Stimulated activated CD4-positive, alpha-beta T cell treated with anti-CD3 and anti-CD28 coated beads, Interleukin-12 subunit alpha, Interleukin-12 subunit beta, amount 100 ng/mL, for 24 hours (primary cell): ENCODE measurements around the gene KBTBD12.

Source experiments
- DNase-seq, 2 experiments: peaks; one replicate each; pipeline ENCODE4 v3.0.0-alpha.2; 2020; ENCODE audit warnings: low read depth in 2 of 2

Gene KBTBD12

DNA sequence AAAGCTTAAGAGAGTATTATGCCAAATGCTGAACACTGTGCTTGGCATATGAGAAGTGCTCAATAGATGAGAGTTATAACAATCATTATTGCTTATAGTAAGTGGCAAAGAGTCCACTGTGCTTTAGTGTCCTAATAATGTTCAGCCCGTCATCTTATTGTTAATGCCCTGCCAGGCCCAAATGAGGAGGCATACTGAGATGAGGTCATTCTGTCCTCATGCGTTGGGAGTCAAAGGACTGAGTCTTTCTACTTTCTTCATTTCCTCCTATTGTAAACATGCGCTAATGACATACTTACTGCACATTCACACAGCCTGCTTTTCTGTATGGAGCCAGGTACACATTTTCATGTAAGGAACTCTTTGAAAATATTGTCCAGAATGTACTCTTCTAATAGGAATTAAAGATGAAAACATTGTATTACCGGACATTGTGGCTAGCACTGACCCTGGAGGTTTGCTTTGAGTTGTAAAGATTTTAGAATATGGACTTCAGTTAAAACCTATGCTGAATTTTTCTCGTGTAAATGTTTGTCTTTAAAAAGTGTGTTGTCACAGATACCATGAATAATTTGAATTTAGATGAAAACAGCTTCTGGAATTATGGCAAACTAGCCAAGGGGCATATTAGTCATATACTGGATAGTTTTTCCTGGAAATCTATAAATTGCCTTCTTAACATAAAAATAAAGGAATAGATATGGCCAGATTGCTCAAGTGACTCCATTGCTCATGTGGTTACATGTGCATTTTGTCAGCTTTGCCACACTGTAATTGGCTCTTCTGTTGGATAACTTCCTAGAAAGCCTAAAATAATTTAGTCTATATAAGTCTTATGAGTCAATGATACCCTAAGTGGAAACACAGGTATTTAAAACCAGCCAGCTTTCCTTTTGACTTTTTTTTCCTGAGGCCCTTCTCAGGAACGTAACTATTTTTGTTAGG, 38.3 kb downstream of the KBTBD12 start:
- no peak for DNase-seq

DNA sequence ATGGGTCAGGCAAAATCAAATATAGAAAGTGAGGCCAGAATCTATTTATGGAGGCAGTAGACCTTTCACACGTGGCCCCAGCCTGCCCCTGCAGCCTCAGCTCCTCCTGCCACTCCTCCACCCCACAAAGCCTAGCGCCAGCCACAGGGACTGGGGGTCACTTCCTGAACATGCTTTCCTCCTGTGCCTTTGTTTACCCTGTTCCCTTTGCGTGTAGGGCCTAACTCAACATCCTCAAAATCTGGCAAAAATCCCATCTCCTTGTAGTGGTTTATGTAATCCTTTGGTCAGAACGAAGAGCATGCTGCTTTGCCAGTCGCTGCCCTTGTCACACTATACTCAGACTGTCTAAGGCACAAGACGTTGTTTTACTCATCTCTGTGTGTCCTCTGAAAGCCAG, 39.6 kb downstream of the KBTBD12 start:
- no peak for DNase-seq

DNA sequence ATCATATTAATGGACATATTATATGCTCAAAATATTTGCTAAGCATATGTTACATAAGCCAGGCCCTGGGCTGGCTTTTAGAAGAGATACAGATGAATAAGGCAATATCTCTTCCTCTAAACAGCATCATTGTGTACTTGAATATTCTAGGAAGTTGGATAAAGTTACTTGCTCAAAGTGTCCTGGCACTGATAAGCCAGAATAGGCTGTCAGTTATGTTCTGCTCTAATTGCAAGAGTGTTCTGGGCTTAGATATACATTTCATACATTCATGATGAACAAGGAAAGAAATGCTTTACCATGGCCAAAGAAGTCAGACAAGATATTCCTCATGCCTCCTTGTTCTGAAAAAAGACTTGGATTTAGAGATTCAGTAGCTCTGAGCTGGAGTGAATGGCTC, 40.7 kb downstream of the KBTBD12 start:
- no peak for DNase-seq

DNA sequence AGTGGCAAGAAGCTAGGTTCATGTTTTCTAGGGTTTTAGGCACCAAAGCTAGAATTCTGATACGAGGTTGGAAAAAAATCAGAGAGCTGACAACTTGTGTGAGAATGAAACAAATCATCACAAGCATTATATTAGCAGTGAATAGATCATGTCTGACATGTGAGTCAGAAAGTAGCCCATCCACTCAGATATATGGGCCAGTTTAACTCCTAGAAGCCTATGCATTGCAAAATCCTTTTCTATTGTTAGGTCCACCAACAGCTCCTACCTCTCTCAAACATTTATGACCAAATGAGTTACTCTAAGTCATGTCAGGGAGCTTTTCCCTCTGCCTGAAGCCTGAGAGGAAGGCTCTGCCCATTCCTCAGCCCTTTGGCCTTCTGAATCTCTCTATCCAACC, 44.0 kb downstream of the KBTBD12 start:
- no peak for DNase-seq

DNA sequence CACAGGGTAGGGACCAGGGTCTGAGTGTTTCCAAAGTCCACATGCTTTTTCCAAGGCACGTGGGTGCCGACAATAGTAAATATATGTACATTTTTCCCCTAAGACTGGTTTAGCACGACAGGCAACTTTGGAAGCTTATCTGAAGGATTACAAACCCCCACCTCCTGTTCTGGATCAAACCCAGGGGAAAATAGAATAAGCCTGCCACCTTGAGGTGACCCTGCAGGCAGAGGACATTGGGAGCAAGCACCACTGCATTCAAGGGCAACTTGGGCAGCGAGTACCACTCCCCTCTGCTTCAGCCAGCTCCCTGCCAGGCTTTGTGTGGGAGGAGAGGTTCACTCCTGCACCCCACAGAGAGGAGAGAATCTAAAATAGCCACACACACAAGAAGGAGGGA, 44.8 kb downstream of the KBTBD12 start:
- no peak for DNase-seq

DNA sequence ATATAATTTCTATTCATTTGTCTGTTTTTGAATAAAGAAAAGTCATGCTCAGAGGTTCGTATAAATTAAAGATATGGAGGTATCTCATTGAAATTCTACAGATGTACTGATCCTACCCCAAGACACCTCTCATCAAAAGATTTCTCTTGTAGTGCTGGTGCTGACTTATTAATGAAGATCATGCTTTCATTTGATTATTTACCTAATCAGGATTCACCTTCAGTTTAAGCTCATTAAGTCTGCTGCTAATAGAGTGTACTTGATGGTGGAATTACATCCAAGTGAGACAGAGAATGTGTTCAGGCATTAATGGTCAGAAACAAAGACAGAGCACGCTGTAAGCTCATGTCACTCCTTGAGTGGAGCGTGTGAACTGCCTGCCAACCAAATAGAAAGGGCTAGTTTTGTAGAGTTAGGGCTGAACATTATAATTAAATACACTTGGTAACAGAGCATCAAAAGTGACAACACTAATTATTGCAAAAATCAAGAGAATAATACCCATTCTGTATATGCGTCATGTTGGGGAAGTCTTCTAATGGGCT, 45.5 kb downstream of the KBTBD12 start:
- DNase-seq: no peak

DNA sequence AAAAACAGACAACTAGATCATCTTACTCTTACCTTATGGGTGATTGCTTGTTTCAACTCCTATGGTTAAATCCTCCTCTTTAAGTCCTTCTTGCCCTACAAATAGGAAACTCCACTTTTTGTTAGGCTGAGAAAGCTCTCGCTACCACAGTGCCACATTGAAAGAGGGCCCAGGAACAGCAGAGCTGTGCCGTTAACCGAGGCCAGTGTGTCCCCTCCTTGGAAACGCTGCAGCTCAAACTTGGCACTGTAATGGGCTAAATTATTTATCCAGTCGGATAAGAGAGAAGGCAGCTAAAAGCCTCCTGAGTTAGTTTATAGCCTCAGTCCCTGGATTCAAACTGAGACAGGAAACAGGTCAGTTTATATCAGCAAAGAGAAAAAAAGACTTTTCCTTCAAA, 46.1 kb downstream of the KBTBD12 start:
- DNase-seq: no peak

DNA sequence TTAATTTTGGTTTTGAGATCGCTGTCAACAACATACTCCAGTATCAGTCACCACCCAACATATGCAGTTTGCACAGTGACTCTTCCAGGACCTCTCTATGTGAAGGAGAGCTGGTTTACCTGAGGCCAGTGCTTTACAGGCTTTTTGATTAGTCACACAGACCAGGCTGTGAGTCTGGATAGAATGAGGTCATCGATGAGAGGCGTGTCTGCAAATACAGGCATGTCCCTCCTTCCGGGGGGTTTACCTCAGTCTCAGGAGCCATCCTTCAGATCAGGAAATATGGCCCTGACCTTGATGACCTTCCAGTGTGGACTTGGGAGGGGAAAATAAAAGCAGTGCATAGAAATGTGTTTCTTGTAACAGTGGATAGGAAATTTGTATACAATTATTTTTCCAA, 46.9 kb downstream of the KBTBD12 start:
- DNase-seq: no peak

DNA sequence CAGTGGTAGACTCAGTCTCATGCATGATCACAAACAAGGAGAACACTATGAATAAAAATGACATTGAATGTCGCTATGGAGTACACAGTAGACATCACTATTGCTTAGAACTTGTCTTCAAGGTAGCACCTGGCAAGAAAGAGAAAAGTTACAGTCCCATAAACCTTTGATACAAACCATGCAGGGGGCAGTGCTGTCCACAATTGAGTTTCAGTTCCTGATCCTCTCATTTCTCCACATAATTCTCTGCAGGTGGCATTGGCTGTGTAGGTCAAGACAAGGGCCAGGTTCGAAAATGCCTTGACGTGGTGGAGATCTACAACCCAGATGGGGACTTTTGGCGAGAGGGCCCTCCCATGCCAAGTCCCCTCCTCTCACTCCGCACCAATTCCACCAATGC, 47.9 kb downstream of the KBTBD12 start:
- DNase-seq: no peak

DNA sequence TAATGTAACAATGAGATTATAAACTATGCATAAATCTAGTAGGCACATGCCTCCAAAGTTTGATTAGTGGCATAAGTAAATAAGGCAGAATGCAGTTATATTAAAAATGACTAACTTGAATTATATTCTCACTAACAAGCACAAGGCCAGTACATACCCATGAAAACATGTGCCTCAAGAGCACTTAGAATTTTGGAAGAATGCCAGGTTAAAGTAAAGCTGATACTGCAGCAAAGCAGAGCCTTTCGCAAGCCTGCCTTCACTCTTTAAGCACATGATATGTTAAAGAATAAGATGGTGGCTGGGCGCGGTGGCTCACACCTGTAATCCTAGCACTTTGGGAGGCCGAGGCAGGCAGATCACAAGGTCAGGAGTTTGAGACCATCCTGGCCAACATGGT, 49.0 kb downstream of the KBTBD12 start:
- no peak for DNase-seq

DNA sequence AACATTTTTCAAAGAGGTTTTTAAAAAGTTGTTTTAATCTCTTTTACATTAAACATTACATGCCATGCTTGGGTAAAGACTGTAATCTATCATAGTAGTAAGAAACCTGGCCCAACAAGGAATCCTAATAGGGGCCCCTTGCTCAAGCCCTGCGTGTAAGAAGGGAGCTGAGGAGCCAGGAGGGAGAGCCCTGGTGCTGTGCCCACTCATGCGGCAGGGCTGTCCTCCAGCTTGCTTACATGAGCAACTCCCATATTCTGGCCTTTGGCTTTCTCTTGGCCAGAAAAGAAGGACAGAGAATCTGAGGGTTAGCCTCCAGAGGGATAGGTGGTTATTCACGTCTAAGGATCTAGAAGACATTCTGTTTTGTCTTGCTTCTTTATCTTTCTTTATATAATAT, 49.8 kb downstream of the KBTBD12 start:
- no peak for DNase-seq

DNA sequence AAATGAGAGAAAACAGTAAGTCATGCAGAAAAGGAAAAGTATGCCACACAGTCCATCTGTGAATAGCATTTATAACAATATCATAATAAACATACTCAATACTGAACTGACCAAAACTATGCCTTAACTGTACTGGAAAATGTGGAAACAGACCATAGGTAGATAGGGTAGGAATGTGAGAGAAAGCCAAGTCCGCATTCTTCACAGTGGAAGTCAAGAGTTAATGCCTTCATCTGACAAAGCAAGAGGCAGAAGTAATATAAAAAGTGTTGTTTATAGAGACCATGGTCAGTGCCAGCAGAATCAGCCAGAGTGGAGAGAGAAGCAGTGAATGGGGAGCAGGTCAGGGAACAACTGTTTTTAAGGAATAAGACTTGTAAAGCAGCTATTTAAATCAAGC, 52.3 kb downstream of the KBTBD12 start:
- no peak for DNase-seq

DNA sequence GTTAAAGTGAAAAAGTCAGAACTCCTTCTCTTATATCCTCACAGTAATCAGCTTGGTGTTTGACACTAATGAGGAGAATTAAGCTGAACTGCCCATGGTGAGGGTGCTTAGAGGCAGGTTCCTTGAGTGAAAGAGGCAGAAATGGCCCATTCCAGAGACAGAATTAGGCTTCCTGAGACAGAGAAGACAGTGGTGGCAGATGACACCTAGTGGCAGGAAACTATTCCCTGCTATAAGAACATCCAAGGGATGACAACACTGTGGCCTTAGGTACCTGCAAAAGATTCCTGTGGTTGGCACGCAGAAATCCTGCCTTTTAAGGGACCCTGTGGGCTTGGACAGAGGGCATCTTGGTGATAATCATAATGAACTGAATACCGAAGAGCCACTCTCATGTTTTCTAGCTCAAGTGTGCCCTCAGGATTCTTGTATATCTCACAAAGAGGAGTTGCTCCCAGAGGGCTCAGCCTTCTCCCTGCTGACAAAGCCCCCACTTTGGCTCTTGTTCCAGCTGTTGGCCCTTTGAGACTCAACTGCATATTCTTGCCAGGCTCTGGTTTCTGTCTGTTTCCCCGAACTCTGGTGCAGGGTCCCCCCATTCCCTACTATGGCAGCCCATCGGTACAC, 56.0 kb downstream of the KBTBD12 start:
- DNase-seq: no peak

DNA sequence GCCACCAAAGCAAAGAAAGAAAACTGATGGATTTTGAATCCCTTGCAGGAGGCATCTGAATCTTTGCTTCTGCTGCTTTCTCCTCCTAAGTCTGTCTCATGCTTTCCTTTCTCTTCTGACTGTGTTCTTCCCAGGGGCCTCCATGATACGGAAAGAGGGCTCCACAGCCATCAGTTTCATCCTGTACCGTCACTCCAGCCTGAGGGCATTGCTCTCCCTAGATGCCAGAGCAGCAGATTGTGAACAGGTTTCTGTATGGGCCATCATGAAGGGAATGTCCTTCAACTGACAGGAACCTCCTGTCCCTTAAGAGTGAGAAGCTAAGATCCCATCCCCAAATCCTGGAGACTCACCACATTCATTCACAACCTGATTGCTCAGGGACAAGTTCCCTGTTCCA, 59.2 kb downstream of the KBTBD12 start:
- DNase-seq: no peak

DNA sequence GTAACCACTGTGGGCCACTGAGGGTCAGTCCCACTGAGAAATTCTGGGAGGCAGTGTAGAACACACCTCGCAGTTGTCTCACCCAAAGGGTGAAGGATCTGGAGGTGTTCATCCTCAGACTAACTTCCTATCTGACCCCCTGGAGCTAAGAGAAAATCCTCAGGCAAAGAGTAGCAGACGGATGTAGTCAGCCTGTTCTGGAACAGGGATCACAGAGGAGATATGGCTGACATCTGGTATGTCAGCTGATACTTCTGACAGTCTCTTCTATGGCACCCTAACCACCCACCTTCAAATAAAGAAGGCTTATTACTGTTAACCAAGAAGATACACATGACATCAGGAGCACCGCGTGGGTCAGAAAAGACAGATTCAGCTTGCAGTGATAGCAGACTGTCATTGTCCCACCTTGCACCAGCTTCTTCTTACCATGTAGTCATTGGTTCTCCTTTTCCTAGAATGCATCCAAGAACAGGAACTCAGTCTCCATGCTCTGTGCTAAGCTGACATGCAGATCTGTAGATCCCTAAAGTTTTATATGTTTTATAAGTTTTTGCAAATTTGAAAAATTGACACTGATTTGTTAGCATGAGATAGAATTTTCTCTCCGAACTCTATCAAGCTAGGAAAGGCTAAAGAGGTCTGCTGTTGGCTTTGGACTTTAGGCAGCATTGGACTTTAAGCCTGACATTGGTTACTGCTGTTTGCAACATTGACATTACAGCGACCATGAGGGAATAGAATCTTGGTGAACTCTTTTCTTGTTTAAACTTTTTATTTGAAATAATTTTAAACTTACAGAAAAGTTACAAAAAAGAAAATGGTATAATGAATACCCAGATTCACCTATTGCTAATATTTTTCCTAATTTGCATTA, 60.4 kb downstream of the KBTBD12 start:
- no peak for DNase-seq

DNA sequence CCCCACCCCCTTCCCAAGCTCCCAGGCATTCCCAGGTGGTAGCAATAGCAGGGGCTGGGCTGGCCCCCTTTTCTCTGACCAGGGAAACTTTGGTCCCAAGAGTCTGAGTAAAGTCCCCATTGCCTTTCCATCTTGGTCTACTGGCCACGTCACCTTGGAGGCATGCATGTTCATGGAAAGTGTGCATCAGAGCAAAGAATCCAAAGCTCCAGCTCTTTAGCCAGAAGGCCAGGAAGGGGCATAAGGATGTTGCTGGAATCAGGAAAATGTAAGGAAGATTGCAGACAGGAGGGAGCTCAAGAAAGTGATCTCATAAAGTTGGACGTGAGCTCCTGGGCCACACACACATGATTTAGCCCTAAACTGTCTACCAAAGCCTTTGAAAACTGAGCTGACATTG, 63.6 kb downstream of the KBTBD12 start:
- no peak for DNase-seq

DNA sequence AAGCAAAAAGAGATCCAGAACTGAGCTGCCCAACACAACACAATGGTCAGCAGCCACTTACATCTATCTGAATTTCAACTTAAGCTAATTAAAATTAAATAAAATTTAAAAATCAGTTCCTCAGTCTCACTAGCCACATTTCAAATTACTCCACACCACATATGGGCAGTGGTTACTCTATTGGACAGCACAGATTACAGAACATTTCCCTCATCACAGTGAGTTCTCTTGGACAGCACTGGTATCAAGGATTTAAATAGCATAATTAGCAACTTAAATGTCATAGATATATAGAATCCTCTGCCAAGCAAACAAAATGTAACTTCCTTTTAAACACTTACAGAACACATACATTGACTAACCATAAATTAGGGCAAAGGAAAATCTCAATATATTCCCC, 64.4 kb downstream of the KBTBD12 start:
- DNase-seq: no peak

DNA sequence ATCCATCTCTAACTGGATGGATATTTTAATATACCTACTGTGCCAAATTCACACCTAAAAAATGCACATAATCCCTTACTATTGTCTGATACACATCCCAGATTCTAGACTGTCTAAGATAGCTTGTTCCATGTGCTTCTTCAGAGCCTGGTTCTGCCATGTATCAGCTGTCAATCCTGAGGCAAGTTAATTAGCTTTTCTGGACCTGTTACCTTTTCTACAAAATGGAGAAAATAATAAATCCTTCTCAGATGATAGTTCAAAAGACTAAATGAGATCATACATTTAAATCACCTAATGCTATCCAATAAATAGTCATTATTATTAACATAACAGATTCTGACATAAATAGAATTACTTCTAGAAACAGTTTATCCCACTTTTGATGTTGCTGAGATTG, 66.1 kb downstream of the KBTBD12 start:
- no peak for DNase-seq

DNA sequence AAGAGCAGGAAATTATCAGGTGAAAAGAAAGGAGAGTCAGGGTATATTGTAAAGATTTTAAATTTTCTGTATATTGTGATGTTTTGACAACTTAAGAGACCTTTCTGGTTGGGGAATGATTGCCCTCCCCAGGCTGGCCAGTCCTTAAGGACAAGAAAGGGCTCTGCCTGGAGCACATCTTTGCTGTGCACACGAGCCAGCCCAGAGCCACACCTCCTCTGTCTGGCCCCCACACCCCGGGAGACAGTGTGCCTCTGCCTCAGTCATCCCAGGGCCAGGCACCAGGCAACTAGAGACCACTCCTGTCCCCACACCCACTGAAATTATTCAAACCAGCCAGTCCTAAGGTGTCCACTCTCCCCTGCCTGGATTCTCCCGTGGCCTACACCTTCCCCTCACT, 67.1 kb downstream of the KBTBD12 start:
- no peak for DNase-seq

DNA sequence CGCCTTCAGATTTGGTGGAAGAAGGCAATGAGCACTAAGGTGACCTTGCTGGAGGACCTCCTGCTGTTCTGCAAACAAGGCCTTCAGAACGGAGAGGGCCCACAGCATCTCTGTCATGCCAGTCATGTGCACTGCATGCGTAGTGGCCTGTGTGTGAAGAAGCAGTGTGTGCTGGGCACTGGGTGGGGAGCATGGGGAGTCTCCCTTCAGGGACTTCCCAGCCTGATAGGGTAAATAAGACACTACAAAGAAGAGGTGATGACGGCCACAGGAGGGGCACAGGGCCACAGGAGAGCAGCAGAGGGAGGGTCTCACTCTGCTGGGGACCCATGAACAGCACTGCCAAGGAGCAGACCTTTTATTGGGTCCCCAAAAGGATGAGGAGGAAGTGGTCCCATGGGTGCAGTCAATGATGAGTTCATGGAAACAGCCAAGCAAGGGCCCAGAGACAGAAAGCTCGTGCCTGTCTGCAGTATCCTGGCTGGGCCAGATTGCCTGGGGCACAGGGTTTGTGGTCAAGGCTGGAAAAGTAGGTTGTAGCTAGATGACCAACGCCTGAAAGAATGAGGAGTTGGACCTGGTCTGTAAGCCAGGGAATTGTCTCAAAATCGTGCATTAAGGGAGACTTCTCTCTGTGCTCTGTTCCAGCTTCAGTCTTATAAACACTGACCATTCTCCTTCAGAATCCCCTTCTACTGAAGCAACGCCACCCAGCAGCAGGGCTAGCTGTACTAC, 69.4 kb downstream of the KBTBD12 start:
- no peak for DNase-seq

DNA sequence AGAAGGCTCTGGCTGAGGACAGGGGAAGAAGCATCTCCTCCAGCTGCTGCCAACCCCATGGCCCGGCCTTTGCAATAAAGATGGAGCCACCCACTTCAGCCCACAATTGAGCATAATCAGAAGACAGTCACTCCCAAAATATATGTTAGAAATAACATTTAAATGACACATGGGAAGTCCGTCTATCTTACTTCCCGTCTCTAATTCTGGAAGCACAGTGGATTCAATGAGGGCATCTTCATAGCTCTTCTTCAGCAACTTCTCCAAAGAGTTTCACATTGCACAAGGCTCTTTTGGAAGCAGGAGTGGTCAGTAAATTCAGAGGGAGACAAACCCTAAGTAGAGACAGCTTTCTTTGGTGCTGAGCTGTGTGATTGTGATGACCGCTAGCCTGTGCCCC, 70.2 kb downstream of the KBTBD12 start:
- no peak for DNase-seq
